ENCODE data around the gene FLT4. TPM values are rescaled to one million over a fixed set of nuclear protein-coding genes. Genes with fewer than 3 reads are reported as not detected.

FLT4 gene
- total RNA-seq, 1 experiment from 2014 or later: not detected

DNA sequence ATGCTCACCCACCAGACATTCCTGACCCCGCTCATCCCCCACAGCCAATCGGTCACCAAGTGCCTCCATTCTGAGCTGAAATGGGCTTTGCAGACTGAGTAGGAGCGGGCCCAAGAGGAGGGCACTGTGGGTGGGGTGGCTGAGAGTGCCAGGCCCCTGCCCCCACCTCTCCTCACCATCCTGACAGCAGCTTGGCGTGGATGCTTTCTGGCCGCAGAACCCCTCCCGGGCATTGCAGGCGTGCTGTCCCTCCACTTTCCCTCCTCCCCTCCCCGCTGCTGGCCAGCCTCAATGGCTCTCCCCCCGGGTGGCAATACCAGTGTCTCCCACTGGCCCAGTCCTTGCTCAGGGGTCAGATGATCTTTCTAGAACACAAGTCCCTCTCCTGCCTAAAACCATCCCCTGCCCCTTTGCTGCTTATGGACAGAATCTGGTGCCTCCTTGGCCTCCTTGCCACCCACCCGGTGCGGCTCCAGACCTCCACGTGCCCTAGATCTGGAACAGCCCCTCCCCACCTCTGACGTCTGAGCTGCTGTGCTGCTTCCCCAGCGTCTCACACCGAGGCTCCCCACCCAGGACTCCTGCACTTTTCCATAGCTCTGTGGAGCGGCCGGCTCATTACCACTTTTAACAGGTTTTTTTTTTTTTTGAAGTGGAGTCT, 6.1 kb downstream of the FLT4 start:
- no peak for DNase-seq (ENCODE audit: low spot score)

- DNase-seq (ENCODE audit: low spot score): no peak
Measured at GRCh38 chr5:180642779-180643178, 6.6 kb downstream of the FLT4 start.

DNA sequence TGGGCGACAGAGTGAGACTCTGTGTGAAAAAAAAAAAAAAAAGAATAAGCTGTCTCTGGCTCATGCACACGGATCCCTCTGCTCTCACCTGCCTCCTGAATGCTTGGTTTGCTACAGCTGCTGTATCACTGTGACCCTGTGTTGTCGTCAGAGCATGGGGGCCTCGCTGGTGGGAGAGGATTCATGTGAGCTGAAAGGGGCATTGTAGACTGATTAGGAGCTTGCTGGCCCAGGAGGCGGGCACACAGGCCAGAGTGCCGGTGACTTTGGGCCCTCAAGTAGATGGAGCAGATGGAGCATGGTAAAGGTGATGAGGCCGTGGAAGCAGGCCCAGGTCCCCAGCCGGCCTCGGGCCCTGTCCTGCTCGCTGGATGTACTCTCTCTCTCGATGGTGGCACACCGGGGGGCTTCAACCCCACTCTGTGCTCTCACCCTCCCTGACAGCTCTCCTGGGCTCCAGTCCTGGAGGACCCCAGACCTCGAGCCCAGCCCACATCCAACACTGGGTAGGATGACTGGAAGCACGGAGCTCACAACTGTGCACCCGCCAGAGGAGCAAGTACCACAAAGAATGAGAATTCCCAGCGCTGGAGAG, 7.1 kb downstream of the FLT4 start:
- no peak for DNase-seq (ENCODE audit: low spot score)

- no peak for DNase-seq (ENCODE audit: low spot score)
Measured at GRCh38 chr5:180641566-180641900, 7.9 kb downstream of the FLT4 start.

DNA sequence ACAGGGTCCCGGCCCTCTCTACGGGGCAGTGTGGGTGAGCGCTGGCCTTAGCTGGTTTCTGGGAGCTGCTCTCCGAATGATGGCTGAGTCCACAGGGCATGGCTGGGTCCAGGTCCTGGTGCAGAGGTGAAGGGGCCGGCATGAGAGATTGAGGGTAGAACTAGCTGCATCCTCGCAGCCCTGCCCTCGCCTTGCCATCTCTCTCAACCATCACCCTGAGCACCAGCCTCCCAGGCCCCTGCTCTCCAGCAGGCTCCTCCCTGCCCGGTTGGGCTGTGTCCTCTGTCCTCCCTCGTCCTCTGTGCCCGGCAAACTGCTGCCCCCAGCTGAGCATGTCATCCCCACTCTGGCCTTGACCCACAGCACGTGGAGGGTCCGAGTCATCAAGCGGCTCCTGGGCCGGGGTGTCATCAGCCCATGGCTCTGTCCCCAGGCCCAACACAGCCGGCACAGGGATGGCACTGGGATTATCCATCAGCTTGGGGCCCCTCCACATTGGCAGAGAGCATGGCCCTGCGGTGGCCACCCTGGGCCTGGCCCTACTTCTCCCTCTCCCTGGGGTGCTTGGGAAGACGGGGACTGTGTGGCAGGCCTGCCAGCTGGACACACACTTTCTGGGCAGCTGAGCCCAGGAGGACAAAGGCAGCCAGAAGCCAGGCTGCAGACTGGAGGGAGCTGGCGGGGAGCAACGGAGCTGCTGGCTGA, 8.4 kb downstream of the FLT4 start:
- no peak for DNase-seq (ENCODE audit: low spot score)

DNA sequence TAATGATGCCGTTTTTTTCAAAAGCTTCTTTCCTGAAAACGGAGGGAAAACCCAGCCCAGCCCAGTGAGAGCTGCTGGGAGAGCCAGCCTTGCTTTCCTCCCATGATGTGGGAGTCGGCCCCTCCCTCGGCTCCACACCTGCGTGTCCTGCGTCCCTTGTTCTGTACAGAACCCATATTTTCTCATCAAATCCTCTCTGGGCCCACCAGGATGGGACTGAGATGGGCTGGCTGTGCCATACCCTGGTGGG, 8.9 kb downstream of the FLT4 start:
- DNase-seq (ENCODE audit: low spot score): no peak

DNA sequence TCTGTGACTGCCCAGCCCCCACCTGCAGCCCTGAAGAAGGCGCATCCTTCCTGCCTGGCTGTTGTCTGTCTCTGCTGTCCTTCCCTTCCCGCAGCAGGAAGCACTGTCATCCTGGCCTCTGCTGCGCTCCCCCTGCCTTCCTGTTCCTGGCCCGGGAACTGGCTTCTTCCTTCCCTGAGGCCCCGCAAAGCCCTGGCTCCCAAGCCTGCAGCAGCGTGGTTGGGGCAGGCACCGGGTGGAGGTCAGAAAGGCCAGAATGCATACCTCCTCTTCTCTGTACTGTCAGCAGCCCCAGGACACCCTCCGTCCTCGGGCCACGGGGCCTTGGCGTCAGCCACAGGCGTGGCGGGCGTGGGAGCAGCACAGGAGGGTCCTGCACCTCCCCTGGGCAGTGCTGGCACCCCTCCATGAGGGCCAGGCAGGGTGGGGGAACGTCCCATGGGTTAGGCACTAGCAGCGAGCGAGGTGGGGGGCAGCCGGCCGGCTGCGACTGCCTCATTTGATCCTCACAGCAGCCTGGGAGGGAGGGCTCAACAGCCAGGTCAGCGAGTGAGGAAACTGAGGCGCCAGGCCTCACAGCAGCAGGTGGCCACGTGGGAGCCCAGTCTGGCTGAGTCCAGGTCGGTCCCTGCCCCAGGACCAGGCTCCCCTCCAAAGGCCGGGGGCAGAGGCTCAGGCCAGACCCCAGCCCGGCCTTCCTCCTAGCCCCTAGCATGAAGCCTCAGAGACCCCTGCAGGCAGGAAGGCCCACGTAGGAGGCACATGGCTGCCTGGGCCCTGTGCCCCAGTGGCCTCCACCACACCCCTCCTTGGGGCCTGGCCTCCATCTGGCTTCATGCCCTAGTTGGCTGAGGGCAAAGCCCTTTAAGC, 9.4 kb downstream of the FLT4 start:
- DNase-seq (ENCODE audit: low spot score): no peak

- no peak for DNase-seq (ENCODE audit: low spot score)
Measured at GRCh38 chr5:180639287-180639686, 10.1 kb downstream of the FLT4 start.

DNA sequence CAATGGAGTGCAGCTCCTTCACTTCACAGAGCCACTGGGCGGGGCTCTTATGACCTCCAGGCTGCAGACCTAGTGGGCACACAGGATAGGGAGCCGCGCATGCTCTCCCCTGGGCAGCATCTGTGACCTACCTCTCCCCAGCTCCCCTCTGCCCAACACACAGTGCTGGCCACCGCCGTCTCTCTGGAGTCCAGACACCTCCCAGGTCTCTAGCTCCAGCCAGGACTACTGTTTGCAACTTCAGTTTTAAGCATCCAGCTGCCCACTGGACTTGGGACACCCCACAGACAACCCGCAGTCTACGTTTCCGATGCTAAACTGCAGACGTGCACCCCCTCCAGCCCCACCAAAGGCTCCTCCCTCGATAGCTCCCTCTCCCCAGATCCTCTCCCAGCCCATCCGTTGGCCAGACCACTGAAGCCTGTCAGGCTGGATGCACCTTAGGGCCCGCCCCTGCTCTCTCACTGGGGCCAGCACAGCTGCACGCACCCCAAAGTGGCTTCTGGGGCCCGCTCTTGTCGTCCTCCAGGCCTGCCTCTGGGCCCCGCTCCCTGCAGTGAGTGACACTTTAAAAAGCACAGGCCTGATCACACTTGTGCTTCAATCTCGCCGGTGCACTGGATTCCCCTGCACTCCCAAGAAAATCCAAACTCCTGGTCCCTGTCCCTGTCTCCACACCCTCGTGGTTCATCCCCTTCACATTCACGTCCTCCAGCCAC, 11.3 kb downstream of the FLT4 start:
- no peak for DNase-seq (ENCODE audit: low spot score)

DNA sequence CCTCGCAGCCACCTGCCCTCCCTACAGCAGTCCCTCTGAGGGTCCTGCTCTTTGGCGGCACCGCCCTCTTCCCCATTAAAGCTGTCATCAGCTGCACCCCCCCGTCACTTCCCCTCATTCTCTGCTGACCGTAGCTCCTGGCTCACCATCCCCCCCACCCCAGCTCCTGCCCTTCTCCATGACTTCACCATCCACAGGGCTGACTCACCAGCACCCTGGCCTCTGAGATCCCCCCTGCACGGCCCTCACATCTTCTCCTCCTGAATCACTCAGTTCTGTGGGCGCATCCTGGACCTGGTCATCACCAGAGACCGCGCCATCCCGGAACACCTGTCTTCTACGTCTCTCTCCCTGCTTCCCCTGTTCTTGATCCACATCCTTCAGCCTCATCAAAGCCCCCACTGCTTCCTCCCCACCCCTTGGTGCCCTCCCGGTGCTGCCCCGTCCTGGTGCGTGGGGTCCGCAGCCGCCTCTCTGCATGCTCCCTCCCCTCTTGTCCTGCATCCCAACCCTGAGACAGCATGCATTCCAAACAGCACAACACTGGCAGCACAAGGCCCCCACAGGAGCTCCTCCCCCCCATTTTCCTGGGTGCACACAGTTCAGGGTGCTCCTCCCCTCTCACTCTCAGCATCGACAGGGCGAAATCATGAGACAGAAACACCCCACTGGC, 12.9 kb downstream of the FLT4 start:
- no peak for DNase-seq (ENCODE audit: low spot score)

DNA sequence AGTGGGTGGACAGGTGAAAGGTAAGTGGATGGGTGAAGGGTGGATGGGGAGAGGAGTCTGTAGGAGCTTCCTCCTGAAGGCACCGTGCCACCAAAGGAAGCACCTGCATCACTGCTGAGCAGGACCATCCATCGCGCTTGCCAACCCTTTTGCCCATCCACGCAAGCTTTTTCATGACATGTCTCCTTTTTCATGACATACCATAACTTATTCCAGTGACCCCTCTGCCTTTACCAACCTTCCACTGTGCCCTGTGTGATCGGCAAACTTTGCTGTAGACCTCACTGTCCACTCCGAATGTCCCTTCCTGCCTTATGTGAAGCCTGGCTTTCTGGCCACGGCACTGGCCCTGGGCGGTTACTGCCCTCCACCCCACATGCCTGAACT, 13.4 kb downstream of the FLT4 start:
- no peak for DNase-seq (ENCODE audit: low spot score)

DNA sequence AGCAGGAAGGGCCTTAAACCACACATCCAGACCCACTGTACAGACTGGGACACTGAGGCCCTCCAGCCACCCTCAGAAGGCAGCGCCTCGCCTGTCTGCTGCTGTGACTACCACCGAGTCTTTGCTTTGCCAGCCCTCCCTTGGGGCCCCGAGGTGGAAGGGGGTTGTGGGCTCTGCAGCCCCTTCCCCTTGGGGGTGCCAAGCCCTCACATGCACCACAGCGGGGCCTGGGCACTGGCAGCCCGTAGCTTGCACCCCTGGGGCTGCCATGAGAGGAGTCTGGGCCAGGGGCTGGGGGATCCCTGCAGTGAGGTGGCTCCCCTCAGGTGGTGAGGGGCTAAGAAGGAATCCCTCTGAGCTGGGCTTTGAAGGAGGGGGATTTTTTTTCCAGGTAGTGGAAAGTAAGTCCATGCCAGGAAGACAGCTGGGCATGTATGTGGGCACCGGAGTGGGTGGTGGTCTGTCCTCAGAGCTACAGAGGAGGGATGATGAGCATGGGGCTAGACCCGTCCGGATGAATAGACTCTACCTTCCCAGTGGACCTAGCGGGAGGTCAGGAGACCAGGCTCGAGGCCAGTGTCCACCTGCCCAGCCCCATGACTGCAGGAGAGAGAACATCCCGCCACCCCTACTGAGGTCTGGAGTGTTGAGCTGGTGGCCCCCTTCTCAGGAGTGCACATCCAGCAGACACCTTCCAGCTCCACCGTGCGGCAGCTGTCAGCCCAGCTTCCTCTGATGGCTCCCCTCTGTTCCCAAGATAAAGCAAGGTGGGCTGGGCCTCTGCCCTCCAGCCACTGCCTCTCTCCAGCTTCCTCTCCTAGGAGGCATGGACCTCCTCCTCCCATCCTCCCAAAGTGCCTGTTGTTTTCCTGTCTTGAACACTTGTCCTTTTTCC, 15.9 kb downstream of the FLT4 start:
- DNase-seq (ENCODE audit: low spot score): no peak

DNA sequence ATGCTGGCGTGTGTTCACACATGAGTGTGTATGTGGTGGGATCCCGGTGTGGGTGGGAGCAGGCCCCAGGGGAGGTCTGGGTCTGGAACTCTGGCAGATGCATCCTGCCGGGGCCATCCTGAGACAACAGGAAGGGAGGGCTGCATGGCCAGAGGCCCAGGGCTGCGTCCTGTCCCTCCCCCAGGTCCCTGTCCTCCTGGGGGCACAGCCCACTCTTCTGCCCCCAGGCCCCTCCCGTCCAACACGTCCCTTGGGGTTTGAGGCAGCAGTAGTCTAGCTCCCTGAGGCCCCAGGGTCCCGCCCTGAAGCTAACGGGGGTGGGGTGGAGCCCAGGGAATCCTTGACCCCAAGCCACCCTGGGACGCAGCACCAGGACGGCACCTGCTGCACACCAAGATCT, 16.6 kb downstream of the FLT4 start:
- no peak for DNase-seq (ENCODE audit: low spot score)

- no peak for DNase-seq (ENCODE audit: low spot score)
Measured at GRCh38 chr5:180631549-180632383, 17.6 kb downstream of the FLT4 start.

GRCh38 chr5:180630426-180630825, 19.0 kb downstream of the FLT4 start:
- no peak for DNase-seq (ENCODE audit: low spot score)

GRCh38 chr5:180629831-180630382, 19.5 kb downstream of the FLT4 start:
- no peak for DNase-seq (ENCODE audit: low spot score)

- no peak for DNase-seq (ENCODE audit: low spot score)
Measured at GRCh38 chr5:180628827-180629750, 20.3 kb downstream of the FLT4 start.

GRCh38 chr5:180628211-180628610, 21.2 kb downstream of the FLT4 start:
- no peak for DNase-seq (ENCODE audit: low spot score)
